Activated naive CD8-positive, alpha-beta T cell treated with anti-CD3 and anti-CD28 coated beads, Interleukin-2, amount 50 U/mL, for 16 hours (primary cell): ENCODE measurements around the gene GALNT6.

ENCODE experiments used
- DNase-seq: peaks from one replicate; pipeline ENCODE4 v3.0.0-alpha.2; 2020; ENCODE audit warnings: low read depth, low spot score

GALNT6 gene, protein sequence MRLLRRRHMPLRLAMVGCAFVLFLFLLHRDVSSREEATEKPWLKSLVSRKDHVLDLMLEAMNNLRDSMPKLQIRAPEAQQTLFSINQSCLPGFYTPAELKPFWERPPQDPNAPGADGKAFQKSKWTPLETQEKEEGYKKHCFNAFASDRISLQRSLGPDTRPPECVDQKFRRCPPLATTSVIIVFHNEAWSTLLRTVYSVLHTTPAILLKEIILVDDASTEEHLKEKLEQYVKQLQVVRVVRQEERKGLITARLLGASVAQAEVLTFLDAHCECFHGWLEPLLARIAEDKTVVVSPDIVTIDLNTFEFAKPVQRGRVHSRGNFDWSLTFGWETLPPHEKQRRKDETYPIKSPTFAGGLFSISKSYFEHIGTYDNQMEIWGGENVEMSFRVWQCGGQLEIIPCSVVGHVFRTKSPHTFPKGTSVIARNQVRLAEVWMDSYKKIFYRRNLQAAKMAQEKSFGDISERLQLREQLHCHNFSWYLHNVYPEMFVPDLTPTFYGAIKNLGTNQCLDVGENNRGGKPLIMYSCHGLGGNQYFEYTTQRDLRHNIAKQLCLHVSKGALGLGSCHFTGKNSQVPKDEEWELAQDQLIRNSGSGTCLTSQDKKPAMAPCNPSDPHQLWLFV

DNA sequence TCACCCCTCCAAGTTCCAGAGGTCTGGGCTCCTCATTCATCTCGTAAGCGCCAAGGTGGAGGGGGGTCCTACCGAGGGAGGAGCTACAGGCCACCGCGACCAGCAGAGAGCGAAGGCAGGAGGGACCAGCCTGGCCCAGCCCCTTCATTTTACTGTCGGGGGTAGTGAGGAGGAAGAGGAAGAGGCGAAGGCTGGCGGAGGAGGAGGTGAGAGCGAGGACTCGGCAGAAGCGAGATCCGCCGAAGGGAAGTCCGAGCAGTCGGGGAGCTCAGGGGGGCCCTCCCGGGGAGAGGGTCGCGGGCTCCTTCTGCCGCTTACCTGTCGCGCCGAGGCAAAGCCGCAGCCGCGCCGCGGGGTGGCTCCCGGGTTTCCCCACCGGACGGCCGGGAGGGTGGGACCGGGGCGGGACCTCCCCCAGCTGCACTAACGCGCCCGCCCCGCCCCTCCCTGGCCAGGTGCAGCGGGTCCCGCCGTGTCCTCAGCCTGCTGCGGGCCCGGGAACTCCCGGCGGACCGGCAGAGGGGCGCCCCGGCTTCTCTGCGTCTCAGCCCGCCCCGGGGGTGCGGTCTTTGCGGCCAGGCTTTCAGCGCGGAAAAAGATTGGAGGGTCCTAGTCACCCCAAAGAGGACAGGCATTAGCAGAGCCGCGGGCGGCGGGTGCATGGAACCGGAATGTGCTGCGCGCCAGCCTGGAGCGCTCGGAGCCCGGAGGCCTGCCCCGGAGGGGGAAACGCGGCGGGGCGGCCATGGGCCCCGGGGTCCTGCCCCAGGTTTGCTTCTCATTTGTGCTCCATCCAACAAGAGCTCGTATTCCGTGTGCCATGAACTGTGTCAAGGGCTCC lies at the start of gene GALNT6:
GALNT6 (minus strand) TSS at position 124 of the 841 bp plus-strand sequence. CDS start 11,625 bp downstream, outside the sequence.
- DNase-seq, result peak; percentile 40

DNA sequence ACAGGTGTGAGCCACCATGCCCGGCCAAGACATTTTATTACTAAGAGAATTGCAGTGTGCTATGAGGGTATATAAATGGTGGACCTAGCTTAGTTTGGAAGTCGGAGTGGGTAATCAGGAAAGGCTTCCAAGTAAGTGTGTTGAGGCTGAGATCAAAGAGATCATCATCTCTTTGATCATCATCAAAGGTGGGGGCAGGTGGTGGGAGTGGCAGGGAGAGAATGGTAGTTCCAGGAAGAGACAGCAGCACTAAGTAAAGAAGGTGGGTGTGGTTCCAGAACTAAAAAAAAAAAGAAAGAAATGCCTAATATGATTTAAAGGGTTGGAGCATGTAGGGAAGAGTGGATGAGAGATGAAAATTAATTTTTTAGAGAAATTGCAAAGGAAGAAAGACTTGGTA lies 48.1 kb upstream of the GALNT6 start:
- DNase-seq, result no peak

DNA sequence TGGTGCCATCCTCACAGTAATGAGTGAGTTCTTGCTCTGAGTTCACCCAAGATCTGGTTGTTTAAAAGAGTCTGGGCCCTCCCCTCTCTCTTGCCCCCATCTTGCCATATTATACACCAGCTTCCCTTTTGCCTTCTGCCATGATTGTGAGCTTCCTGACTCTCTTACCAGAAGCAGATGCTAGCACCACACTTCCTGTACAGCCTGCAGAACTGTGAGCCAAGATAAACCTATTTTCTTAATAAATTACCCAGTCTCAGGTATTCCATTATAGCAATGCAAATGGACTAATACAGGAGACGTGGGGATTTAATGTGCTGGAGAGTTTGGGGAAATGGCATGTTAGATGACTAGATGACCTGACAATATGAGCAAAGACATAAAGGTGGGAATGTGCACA lies 46.2 kb upstream of the GALNT6 start:
- no peak for DNase-seq

DNA sequence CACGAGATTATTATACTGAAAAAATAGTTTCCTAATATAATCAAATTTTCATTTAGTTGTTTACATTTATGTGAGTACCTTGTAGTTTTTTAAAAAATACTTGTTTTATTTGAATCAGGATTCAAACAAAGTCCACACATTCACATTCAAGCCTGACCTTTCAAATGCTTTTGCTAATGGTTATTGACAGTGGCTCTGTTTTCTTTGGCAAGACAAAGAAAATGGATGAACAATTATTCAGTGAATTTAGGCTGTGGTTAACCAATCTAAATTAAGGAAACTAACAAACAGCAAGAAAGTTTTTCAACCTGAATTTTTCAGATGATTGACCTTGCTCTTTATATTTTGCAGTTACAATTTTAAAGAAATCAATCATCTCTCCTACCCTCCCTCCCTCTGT lies 43.1 kb upstream of the GALNT6 start:
- DNase-seq, result no peak

DNA sequence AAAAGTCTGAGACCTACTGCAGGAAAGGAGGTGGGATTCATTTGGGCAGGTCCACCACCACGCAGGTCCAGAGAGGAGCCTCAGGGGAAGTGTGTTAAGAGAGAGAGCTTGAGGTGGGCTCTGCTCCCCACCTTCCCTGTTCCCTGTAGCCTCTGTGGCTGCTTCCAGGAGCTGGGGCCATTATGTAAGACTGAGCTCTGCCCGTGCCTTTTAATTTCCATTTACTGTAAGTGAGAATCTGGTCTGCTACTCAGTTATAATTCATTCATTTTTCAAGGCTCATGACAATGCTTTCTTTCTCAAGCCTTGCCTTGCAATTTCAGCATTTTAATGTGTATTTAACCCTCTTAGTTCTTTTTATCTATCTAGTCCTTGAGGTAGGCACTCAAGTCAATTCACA lies 41.7 kb upstream of the GALNT6 start:
- DNase-seq, result no peak

DNA sequence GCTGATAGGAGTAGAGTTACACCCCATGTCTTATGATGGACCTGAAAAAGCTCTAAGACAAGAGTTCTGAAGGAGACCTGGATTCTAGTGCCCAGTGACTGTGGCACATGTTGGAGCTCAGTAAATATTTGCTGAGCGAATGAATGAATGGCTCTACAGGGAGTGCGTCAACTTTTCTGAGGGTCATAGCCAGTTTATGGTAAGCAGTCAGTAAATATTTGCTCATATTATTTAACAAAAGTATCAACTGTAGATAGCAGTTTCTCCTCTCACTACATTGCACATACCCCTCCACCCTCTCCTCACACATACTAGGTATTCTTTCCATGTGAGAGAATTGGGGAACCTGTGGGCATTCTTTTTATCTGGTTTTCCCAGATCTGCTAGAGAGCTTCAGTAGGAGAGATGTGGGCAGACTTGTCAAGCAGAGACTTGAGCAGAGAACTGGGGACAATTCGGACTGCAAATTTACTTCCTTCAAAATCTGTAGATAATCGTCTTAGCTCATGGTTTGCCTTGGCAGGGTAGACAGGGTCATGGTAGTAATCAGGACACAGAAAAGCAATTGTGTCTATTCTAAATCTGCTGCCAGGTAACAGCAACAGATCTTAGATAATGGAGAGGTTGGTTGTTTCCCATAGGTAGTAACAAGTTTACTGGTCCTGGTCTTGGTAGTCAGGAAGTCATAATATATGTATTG lies 39.1 kb upstream of the GALNT6 start:
- no peak for DNase-seq

DNA sequence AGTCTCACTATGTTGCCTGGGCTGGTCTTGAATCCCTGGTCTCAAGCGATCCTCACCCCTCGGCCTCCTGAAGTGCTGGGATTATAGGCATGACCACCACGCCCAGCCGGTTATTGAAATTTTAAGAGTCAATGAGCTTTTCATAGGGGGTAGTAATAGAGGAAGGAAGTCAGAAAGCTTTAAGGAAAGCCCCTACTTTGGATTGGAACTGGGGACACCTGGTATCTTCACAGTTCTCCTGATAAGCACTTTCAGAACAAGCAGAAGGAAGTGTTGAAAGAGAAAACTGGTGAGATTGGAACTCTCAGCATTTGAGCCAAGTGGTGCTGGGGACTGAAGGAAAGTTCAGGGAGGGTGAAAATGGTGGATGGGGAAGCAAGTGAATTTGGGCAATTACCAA lies 38.5 kb upstream of the GALNT6 start:
- no peak for DNase-seq

DNA sequence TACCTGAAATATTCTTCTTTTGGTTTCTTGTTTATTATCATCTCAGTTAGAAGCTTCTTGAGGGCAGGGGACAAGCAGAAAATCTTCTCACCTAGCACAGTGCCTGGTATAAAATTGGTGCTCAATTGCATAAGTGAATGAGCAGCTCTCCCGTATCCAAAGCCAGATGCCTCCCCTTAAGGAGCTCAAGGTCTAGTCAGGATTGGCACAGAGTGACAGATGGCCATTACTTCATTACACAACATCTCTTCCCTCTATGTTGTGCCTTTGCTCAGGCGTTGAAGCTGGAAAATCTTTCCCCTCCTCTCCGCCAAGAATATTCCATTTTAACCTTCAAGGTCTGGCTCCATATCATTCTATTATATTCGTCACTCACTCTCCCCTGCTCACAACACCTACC lies 37.0 kb upstream of the GALNT6 start:
- no peak for DNase-seq

DNA sequence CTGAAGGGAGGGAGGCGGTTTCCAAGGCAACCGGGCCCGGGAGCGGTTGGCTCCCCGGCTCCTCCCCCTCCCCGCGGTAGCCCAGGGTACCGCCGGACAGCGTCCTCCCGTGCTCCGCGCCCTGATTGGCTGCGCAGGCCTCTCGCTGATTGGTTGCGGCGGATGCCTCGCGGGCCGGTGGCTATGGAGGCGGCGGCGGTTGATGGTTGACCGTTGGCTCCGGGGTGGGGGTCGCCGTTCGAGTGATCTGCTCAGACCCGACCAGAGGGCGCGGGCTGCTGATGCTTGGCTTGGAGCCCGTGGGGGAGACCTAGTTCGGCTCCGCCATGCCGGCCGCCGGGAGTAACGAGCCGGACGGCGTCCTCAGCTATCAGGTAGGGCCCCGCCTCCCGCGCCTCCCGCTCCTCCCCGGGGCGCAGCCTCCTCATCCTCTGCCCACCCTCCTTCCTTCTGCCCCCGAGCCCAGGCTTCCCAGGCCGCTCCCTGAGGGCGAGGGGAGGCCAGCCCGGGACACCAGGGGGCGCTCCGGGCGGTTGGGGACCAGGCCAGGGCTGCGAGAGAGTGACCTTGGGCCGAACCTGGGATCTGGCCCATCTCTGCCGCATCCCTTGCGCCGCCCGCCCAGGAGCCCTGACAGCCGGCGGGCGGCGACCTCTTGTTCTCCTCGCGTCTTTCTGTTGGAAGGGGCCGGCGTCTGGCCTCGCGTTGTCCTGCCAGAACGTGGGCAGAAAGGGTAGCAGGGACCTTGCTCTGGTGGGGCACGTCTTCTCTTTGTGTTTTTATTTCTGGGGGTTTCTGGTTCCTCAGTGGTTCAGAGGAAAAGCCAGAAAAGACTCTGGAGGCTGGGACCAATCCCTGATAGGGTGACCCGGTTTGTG lies 33.7 kb upstream of the GALNT6 start, which contains the start of gene SLC4A8:
SLC4A8 (plus strand) TSS at position 170 of the 878 bp plus-strand sequence; CDS start at position 327, 157 bp downstream.
- DNase-seq, result peak; percentile 37

DNA sequence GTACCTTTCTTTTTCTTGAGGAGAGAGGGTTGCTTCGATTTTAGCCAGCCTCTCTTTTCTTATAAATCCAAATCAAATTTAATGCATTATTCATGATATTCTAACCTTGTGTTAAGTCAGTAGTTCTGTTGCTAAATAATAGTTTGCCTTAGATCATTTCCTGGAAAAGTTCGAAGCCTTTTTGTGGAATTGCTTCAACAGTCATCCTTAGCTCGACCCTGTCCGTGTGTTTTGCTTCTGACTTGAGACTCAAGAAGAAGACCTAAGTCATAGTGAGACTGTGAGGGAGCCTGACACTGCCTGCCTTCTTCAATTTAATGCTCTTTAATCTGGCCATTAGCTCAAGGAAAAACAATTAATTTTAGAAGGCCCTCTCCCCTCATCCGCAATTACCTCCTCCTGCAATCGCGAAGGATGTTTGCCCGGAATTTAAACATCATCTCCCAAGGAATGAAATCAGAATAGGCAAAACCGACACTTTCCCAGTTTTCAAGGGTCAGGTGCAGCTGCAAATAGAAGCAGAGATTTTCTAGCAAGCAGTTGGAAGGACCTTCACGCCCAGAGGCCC lies 33.0 kb upstream of the GALNT6 start:
- no peak for DNase-seq

DNA sequence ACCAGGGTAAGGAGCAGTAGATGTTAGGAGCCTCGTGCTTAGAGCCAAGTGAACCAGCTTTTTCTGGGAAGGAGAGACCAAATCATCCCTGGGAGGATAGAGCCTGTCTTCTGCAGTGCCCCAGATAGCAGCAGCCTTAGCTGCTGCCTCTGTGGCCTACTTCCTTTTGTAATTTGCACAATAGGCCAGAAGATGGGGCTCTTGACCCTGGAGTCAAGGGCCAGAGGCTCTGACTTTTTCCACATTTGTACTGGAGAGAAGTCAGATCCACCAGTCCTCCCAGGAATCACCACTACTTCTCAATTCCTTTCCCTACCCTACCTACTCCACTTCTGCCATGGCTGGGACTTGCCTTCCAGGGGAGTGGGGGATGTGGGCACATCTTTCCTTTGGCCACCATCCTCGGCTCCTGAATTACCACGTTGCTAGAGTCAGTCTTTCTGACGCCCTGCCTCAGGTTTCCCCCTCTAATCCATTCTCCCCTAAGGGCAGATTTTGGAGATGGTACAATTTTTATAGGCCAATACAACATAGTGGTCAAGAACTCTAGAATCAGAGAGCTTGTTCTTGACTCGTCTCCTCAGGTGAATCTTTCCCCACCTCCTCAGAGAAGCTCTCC lies 30.2 kb upstream of the GALNT6 start:
- DNase-seq, result peak; percentile 8

DNA sequence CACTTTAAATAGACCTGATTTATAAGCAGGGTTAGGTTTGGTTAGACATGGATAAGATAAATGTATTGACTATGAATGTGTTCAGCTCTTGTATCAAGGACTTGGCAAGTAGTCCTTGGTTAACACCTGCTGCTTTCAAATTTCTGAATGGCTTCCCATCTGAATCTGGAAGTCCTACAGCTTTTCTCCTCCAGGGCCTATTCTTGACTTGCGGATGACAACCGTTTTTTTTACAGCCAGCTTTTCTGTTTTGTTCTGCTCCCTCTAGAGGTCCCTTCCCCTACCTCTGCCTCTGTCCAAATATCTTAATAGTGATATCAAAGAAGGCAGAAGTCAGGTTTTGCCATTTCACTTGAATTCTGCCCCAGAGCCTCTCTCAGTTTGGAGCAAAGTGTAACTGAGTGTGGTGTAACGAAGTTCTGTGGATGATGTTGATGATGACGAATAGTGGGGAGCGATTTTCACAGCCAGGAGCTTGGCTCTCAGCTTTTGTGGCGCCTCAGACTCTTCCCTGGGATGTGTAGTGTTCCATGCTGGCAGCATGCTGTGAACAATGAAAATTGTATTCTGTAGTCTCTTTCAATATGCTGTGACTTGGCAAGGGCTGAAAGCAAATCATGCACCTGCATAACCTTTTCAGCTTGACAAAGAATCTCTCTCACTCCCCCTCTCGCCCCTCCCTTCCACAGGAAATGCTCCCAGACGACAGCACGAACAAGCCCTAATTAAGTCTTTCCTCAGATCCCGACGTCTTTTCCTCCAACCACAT lies 28.4 kb upstream of the GALNT6 start:
- no peak for DNase-seq

DNA sequence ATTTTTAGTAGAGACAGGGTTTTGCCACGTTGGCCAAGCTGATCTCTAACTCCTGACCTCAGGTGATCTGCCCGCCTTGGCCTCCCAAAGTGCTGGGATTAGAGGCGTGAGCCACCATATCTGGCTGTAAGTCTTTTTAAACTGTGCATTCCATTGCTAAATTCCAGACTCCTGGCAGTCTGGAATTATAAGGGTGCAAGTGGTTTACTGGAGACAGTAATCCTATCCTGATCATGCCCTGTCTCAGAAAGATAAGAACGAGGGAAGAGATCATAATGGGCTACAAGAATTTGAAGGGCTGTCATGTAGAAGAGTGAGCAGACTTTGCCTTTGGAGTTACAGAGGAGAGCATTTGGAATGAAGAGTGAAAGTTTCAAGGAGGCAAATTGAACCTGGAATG lies 26.6 kb upstream of the GALNT6 start:
- no peak for DNase-seq

DNA sequence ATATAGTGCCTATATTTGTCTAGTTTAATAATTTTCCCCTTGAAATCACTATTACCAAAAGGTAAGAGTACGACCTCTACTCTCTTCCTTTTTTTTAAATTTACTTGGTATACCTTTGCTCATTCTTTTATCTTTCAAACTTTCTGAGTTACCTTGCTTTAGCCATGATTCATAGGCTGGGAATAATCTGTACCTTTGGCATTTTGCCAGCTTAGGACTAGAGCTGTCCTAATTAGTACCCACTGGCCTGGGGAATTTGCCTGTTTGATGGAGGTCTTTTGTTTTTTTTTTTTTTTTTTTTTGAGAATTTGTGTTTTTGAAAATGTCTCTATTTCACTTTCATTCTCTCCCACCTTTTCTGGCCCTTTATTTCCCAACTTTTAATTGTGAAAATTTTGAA lies 24.7 kb upstream of the GALNT6 start:
- no peak for DNase-seq

DNA sequence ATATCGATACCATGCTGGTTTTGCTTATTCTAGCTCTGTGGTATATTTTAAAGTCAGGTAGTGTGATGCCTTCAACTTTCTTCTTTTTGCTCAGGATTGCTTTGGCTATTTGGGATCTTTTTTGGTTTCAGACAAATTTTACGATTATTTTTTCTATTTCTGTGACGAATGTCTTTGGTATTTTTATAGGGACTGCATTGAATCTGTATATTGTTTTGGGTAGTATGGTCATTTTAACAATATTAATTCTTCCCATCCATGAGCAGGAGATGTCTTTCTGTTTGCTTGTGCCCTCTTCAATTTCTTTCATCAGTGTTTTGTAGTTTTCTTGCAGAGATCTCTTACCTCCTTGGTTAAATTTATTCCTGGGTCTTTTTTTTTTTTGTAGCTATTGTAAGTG lies 22.6 kb upstream of the GALNT6 start:
- no peak for DNase-seq

DNA sequence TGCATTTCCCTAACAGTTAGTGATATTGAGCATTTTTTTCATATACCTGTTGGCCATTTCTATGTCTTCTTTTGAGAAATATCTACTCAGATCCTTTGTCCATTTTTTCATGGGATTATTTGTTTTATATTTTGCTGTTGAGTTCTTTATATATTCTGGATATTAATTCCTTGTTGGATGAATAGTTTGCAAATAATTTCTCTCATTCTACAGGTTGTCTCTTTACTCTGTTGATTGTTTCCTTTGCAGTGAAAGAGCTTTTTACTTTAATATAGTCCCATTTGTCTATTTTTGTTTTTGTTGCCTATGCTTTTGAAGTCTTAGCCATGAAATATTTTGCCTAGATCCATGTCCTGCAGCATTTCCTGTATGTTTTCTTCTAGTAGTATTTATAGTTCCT lies 21.9 kb upstream of the GALNT6 start:
- DNase-seq, result no peak

DNA sequence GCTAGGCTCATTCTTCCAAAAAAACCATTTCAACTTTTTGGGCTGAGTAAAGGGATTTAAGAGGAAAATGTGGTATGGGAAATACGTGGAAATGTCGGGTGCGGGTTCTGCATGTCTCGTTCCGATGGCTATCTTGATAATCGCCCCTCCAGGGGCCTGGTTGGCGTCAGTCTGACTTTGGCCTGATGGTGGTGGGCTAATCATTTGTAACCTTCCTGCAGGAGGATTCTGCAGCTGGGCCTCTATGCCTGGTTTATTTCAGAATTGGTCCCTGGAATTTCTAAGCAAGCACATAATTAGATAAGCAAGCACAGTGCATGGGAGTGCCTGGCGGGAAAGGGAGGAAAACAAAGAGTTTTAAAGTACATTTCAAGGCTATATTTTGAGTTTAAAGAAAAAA lies 18.6 kb upstream of the GALNT6 start:
- DNase-seq, result no peak

DNA sequence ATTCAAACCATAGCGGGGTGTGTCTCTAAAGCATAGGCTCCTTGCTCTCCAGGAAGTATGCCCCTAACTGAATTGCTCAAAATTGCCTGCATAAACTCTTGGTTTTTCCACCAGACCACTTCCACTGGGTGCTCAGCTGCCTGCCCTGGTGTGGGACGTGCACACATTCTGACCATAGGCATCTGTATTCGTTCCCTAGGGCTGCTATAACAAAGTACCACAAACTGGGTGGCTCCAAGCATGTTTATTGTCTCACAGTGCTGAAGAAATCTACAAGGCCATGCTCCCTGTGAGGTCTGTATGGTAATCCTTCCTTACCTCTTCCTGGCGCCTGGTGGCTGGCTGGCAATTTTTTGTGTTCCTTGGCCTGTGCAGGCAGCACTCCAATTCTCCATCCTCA lies 16.4 kb upstream of the GALNT6 start:
- DNase-seq, result no peak

DNA sequence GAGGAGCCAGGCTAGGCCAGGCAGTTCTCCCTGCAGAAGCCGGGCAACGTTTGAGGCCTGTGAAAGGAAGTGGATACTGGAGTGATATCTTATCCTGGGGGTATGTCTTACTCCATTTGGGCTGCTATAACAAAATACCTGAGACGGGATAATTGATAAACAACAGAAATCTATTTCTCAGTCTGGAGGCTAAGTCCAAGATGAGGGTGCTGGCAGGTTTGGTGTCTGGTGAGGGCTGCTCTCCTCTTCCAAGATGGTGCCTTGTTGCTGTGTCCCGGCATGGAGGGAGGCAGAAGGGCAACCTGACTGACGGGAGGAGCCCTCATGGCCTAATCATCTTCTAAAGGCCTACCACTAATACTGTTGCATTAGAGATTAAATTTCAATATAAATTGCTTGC lies 15.7 kb upstream of the GALNT6 start:
- DNase-seq, result no peak
